WTC11 (cell line): ENCODE results near the gene TP53AIP1. TPM values are rescaled to one million over a fixed set of nuclear protein-coding genes. Genes with fewer than 3 reads are reported as not detected.

Source experiments
- ATAC-seq: fragments of 200-7000 bp; cut with Tn5 transposase; 2 replicates; pipeline ENCODE4 v1.10.0; 2021; ENCODE audit warnings: mild to moderate bottlenecking, moderate library complexity
- CTCF ChIA-PET: fragments of 300-600 bp; sonication (Branson Sonifier 250); formaldehyde crosslinking; loops from one replicate; lab custom pipeline; 2021; ENCODE audit warnings: antibody characterized with exemption; lab: Charles Lee
- POLR2A ChIA-PET: fragments of 350-600 bp; sonication (Branson Sonifier 250); formaldehyde crosslinking; loops from one replicate; lab custom pipeline; 2021; ENCODE audit warnings: antibody characterized with exemption; lab: Charles Lee
- DNase-seq: peaks from one replicate; pipeline ENCODE4 v3.0.0; 2021; ENCODE audit warnings: low spot score
- H3K27ac Mint-ChIP-seq: 2 replicates; pipeline ENCODE4 v1.8.0; 2021; ENCODE audit warnings: mixed read lengths
- H3K27me3 Mint-ChIP-seq: 2 replicates; pipeline ENCODE4 v1.8.0; 2021; ENCODE audit warnings: low read depth, mild to moderate bottlenecking, moderate library complexity, mixed read lengths
- H3K36me3 Mint-ChIP-seq: 2 replicates; pipeline ENCODE4 v1.8.0; 2021; ENCODE audit warnings: mixed read lengths
- H3K4me1 Mint-ChIP-seq: 2 replicates; pipeline ENCODE4 v1.8.0; 2022; ENCODE audit warnings: mixed read lengths
- H3K4me3 Mint-ChIP-seq: 2 replicates; pipeline ENCODE4 v1.8.0; 2021; ENCODE audit warnings: mild to moderate bottlenecking, moderate library complexity, mixed read lengths
- H3K9me3 Mint-ChIP-seq: 2 replicates; pipeline ENCODE4 v1.8.0; 2021; ENCODE audit warnings: mixed read lengths
- ATF2 ChIP-seq: sonication (generic); formaldehyde crosslinking; IDR thresholded peaks from 2 replicates; pipeline ENCODE4 v1.8.1; 2022; ENCODE audit warnings: low read depth, missing genetic modification reagents, borderline replicate concordance
- ETV6 ChIP-seq: sonication (generic); formaldehyde crosslinking; IDR thresholded peaks from 2 replicates; pipeline ENCODE4 v1.8.1; 2022; ENCODE audit warnings: mild to moderate bottlenecking, missing genetic modification reagents
- FOXP1 ChIP-seq: sonication (generic); formaldehyde crosslinking; IDR thresholded peaks from 2 replicates; pipeline ENCODE4 v1.8.0; 2022; ENCODE audit warnings: missing genetic modification reagents, mild to moderate bottlenecking, moderate library complexity, borderline replicate concordance
- IRF2 ChIP-seq: sonication (generic); formaldehyde crosslinking; IDR thresholded peaks from 2 replicates; pipeline ENCODE4 v1.8.0; 2022; ENCODE audit warnings: low read depth, missing genetic modification reagents, borderline replicate concordance
- KAT7 ChIP-seq: sonication (generic); formaldehyde crosslinking; IDR thresholded peaks from 2 replicates; pipeline ENCODE4 v1.8.1; 2023; ENCODE audit warnings: missing genetic modification reagents, mild to moderate bottlenecking, borderline replicate concordance
- NR2C2 ChIP-seq: sonication (generic); formaldehyde crosslinking; IDR thresholded peaks from 2 replicates; pipeline ENCODE4 v1.8.0; 2022; ENCODE audit warnings: mild to moderate bottlenecking, missing genetic modification reagents
- NR3C1 ChIP-seq: sonication (generic); formaldehyde crosslinking; conservative IDR thresholded peaks from 2 replicates; pipeline ENCODE4 v1.8.1; 2023; ENCODE audit warnings: low read depth, mild to moderate bottlenecking, missing genetic modification reagents
- PRDM15 ChIP-seq: sonication (generic); formaldehyde crosslinking; IDR thresholded peaks from 2 replicates; pipeline ENCODE4 v1.8.0; 2022; ENCODE audit warnings: missing genetic modification reagents
- SMAD3 ChIP-seq: sonication (generic); formaldehyde crosslinking; IDR thresholded peaks from 2 replicates; pipeline ENCODE4 v1.8.0; 2022; ENCODE audit warnings: missing genetic modification reagents, mild to moderate bottlenecking, borderline replicate concordance
- TCF7 ChIP-seq: sonication (generic); formaldehyde crosslinking; IDR thresholded peaks from 2 replicates; pipeline ENCODE4 v1.8.0; 2022; ENCODE audit warnings: mild to moderate bottlenecking, low read depth, missing genetic modification reagents, moderate library complexity
- TEAD1 ChIP-seq: sonication (generic); formaldehyde crosslinking; IDR thresholded peaks from 2 replicates; pipeline ENCODE4 v1.8.0; 2022; ENCODE audit warnings: mild to moderate bottlenecking, missing genetic modification reagents
- TEAD4 ChIP-seq: sonication (generic); formaldehyde crosslinking; IDR thresholded peaks from 2 replicates; pipeline ENCODE4 v1.8.0; 2022; ENCODE audit warnings: mild to moderate bottlenecking, missing genetic modification reagents
- ZBTB21 ChIP-seq: sonication (generic); formaldehyde crosslinking; IDR thresholded peaks from 2 replicates; pipeline ENCODE4 v1.8.1; 2023; ENCODE audit warnings: mild to moderate bottlenecking, missing genetic modification reagents, borderline replicate concordance
- ZNF121 ChIP-seq: sonication (generic); formaldehyde crosslinking; IDR thresholded peaks from 2 replicates; pipeline ENCODE4 v1.8.0; 2023; ENCODE audit warnings: missing genetic modification reagents
- ZNF219 ChIP-seq: sonication (generic); formaldehyde crosslinking; IDR thresholded peaks from 2 replicates; pipeline ENCODE4 v1.8.0; 2023; ENCODE audit warnings: missing genetic modification reagents, mild to moderate bottlenecking, borderline replicate concordance
- ZNF263 ChIP-seq: sonication (generic); formaldehyde crosslinking; IDR thresholded peaks from 2 replicates; pipeline ENCODE4 v1.8.1; 2022; ENCODE audit warnings: low read depth, mild to moderate bottlenecking, moderate library complexity, missing genetic modification reagents
- ZNF317 ChIP-seq: sonication (generic); formaldehyde crosslinking; IDR thresholded peaks from 2 replicates; pipeline ENCODE4 v1.8.1; 2023; ENCODE audit warnings: low read depth, mild to moderate bottlenecking, moderate library complexity, missing genetic modification reagents, borderline replicate concordance
- ZNF416 ChIP-seq: fragments of 250-450 bp; sonication (Bioruptor Pico); IDR thresholded peaks from 2 replicates; pipeline ENCODE4 v1.9.0; 2021; ENCODE audit warnings: mild to moderate bottlenecking, inconsistent platforms
- ZNF425 ChIP-seq: fragments of 250-450 bp; sonication (Bioruptor Pico); conservative IDR thresholded peaks from 2 replicates; pipeline ENCODE4 v1.9.0; 2021; ENCODE audit warnings: mild to moderate bottlenecking
- total RNA-seq: library from RNA; stranded (reverse); gene quantifications from 3 replicates; pipeline ENCODE4 v1.2.3, GENCODE V29; 2021
- TF ChIP-seq, protein P1 (sequence below): sonication (generic); formaldehyde crosslinking; IDR thresholded peaks from 2 replicates; pipeline ENCODE4 v1.8.1; 2023; ENCODE audit warnings: mild to moderate bottlenecking, moderate library complexity, missing genetic modification reagents
- TF ChIP-seq, protein P2 (sequence below): sonication (generic); formaldehyde crosslinking; IDR thresholded peaks from 2 replicates; pipeline ENCODE4 v1.8.1; 2022; ENCODE audit warnings: mild to moderate bottlenecking, moderate library complexity, missing genetic modification reagents
- TF ChIP-seq, protein P3 (sequence below): sonication (generic); formaldehyde crosslinking; IDR thresholded peaks from 2 replicates; pipeline ENCODE4 v1.8.0; 2022; ENCODE audit warnings: mild to moderate bottlenecking, missing genetic modification reagents
- TF ChIP-seq, protein P4 (sequence below): sonication (generic); formaldehyde crosslinking; IDR thresholded peaks from 2 replicates; pipeline ENCODE4 v1.8.1; 2023; ENCODE audit warnings: mild to moderate bottlenecking, missing genetic modification reagents

TP53AIP1 gene
- total RNA-seq, 1 experiment from 2014 or later = 0.07 TPM

GRCh38 chr11:128890543-128891368 lies 51.9 kb downstream of the TP53AIP1 start, which contains the start of gene KCNJ5:
Gene KCNJ5 (plus strand): TSS chr11:128891356. CDS start chr11:128911274, 19,918 bp downstream.
- CTCF ChIA-PET = interaction anchor here (0.7 to 10.8 kb wide), 8 partner anchors 9 to 733 kb away, joined by 3 to 245 read pairs (median 4); no protein-coding TSS in a partner anchor
- Mint-ChIP-seq H3K9me3 (no peaks in the 10 kb centered on the region), H3K4me3 (peak within 1 kb of the TSS; percentile 77), H3K4me1 (peaks cover 42% of the 10 kb centered on the region), H3K36me3 (no peaks in the 10 kb centered on the region), H3K27me3 (peaks cover 95% of the 10 kb centered on the region), H3K27ac (no peak within 1 kb of the TSS)
- TF ChIP-seq NR2C2 (CRISPR knock-in tag) = no peak
- TF ChIP-seq NR3C1 (CRISPR knock-in tag) = no peak
- TF ChIP-seq TEAD1 (CRISPR knock-in tag) = 0 out of 2 replicates have a peak, but pooled peaks have one; percentile 33
- TF ChIP-seq, protein P1, sequence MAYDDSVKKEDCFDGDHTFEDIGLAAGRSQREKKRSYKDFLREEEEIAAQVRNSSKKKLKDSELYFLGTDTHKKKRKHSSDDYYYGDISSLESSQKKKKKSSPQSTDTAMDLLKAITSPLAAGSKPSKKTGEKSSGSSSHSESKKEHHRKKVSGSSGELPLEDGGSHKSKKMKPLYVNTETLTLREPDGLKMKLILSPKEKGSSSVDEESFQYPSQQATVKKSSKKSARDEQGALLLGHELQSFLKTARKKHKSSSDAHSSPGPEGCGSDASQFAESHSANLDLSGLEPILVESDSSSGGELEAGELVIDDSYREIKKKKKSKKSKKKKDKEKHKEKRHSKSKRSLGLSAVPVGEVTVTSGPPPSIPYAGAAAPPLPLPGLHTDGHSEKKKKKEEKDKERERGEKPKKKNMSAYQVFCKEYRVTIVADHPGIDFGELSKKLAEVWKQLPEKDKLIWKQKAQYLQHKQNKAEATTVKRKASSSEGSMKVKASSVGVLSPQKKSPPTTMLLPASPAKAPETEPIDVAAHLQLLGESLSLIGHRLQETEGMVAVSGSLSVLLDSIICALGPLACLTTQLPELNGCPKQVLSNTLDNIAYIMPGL (CRISPR knock-in tag) = peak; percentile 68; the same call in 1 of the 2 replicates
- no peak for TF ChIP-seq ZNF425 (CRISPR knock-in tag)
- peak; percentile 20; the same call in 1 of the 2 replicates for TF ChIP-seq PRDM15 (CRISPR knock-in tag)
- TF ChIP-seq, protein P2, sequence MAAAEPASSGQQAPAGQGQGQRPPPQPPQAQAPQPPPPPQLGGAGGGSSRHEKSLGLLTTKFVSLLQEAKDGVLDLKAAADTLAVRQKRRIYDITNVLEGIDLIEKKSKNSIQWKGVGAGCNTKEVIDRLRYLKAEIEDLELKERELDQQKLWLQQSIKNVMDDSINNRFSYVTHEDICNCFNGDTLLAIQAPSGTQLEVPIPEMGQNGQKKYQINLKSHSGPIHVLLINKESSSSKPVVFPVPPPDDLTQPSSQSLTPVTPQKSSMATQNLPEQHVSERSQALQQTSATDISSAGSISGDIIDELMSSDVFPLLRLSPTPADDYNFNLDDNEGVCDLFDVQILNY (CRISPR knock-in tag) = peak; percentile 53; the same call in 1 of the 2 replicates
- TF ChIP-seq TEAD4 = no peak
- TF ChIP-seq ZNF317 (CRISPR knock-in tag) = no peak
- TF ChIP-seq ZBTB21 (CRISPR knock-in tag) = peak; percentile 14; the same call in 1 of the 2 replicates
- peak; percentile 71; the same call in 1 of the 2 replicates for TF ChIP-seq FOXP1 (CRISPR knock-in tag)
- TF ChIP-seq ZNF219 = peak; percentile 69; the same call in 1 of the 2 replicates
- TF ChIP-seq SMAD3 (CRISPR knock-in tag) = no peak
- TF ChIP-seq, protein P3, sequence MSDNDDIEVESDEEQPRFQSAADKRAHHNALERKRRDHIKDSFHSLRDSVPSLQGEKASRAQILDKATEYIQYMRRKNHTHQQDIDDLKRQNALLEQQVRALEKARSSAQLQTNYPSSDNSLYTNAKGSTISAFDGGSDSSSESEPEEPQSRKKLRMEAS (CRISPR knock-in tag) = peak; percentile 46; the same call in 1 of the 2 replicates
- TF ChIP-seq ATF2 = no peak
- no peak for TF ChIP-seq ZNF263
- TF ChIP-seq ZNF416 = no peak
- TF ChIP-seq ETV6 (CRISPR knock-in tag) = no peak
- no peak for TF ChIP-seq TCF7
- TF ChIP-seq, protein P4, sequence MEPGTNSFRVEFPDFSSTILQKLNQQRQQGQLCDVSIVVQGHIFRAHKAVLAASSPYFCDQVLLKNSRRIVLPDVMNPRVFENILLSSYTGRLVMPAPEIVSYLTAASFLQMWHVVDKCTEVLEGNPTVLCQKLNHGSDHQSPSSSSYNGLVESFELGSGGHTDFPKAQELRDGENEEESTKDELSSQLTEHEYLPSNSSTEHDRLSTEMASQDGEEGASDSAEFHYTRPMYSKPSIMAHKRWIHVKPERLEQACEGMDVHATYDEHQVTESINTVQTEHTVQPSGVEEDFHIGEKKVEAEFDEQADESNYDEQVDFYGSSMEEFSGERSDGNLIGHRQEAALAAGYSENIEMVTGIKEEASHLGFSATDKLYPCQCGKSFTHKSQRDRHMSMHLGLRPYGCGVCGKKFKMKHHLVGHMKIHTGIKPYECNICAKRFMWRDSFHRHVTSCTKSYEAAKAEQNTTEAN (CRISPR knock-in tag) = no peak
- TF ChIP-seq KAT7 (CRISPR knock-in tag) = 0 out of 2 replicates have a peak, but pooled peaks have one; percentile 94
- TF ChIP-seq IRF2 = no peak
- no peak for TF ChIP-seq ZNF121 (CRISPR knock-in tag)
- ATAC-seq (peak; percentile 41), DNase-seq (peak; percentile 56)
- POLR2A ChIA-PET = interaction anchor here (0.6 to 1.9 kb wide), 2 partner anchors 11 to 304 kb away, joined by 3 to 8 read pairs; no protein-coding TSS in a partner anchor
